HEK293 (cell line): ENCODE data around the gene MYH16.
A peak's percentile ranks its signal among the peaks of the same experiment; 100 is the strongest.

Source experiments
- CTCF ChIA-PET: fragments of 350-600 bp; formaldehyde crosslinking; extraction: SDS; loops from one replicate; lab custom pipeline; 2021; ENCODE audit warnings: antibody characterized with exemption; lab: Yijun Ruan, JAX
- POLR2A ChIA-PET: fragments of 300-600 bp; formaldehyde crosslinking; extraction: SDS; loops from one replicate; lab custom pipeline; 2020; ENCODE audit warnings: antibody characterized with exemption, inconsistent platforms; lab: Yijun Ruan, JAX
- H3K27ac ChIP-seq: fragments of 200-500 bp; sonication (Bioruptor generic); 2 replicates; pipeline ENCODE4 v1.5.1; 2014; ENCODE audit warnings: low read depth, low read length, control low read depth, inconsistent platforms; ENCODE audit errors: extremely low read depth
- H3K36me3 ChIP-seq, 2 experiments: fragments of 200-500 bp in 1 of 2; sonication (Bioruptor generic) in 1 of 2; 1 replicate in 1 of 2; 2 replicates in 1 of 2; pipeline ENCODE4 v1.5.1; 2014 to 2017; ENCODE audit warnings: inconsistent platforms in 2 of 2, low read length in 2 of 2; ENCODE audit not compliant: control insufficient read depth in 2 of 2, insufficient read depth in 1 of 2
- H3K4me1 ChIP-seq: fragments of 200-500 bp; sonication (Bioruptor generic); 2 replicates; pipeline ENCODE4 v1.5.1; 2014; ENCODE audit warnings: mild to moderate bottlenecking, low read length, inconsistent platforms; ENCODE audit not compliant: control insufficient read depth, insufficient read depth
- H3K4me3 ChIP-seq: 2 replicates; pipeline ENCODE4 v1.5.1; 2011; ENCODE audit warnings: low read depth, mild to moderate bottlenecking, control low read depth, low read length, moderate library complexity
- H3K9me3 ChIP-seq: fragments of 200-500 bp; sonication (Bioruptor generic); 2 replicates; pipeline ENCODE4 v1.5.1; 2014; ENCODE audit warnings: low read depth, low read length, inconsistent platforms; ENCODE audit not compliant: control insufficient read depth, insufficient read depth
- EGR2 ChIP-seq: fragments of 450-650 bp; formaldehyde crosslinking; IDR thresholded peaks from 2 replicates; pipeline ENCODE4 v1.5.1; 2016; ENCODE audit warnings: low read depth, missing biosample characterization, missing genetic modification characterization
- HOXA7 ChIP-seq: sonication (generic); formaldehyde crosslinking; IDR thresholded peaks from 2 replicates; pipeline ENCODE4 v1.8.1; 2022; ENCODE audit warnings: missing genetic modification reagents, borderline replicate concordance
- KLF1 ChIP-seq: fragments of 450-650 bp; formaldehyde crosslinking; IDR thresholded peaks from 2 replicates; pipeline ENCODE4 v1.5.1; 2016; ENCODE audit warnings: missing biosample characterization, missing genetic modification characterization
- OSR2 ChIP-seq: fragments of 450-650 bp; formaldehyde crosslinking; IDR thresholded peaks from 2 replicates; pipeline ENCODE4 v1.5.1; 2016; ENCODE audit warnings: missing biosample characterization, missing genetic modification characterization
- ZBTB17 ChIP-seq: fragments of 450-650 bp; formaldehyde crosslinking; IDR thresholded peaks from 2 replicates; pipeline ENCODE4 v1.5.1; 2016; ENCODE audit warnings: missing biosample characterization, missing genetic modification characterization
- ZFP37 ChIP-seq: fragments of 450-650 bp; formaldehyde crosslinking; IDR thresholded peaks from 2 replicates; pipeline ENCODE4 v1.5.1; 2016; ENCODE audit warnings: missing biosample characterization, missing genetic modification characterization
- ZNF112 ChIP-seq: fragments of 450-650 bp; formaldehyde crosslinking; IDR thresholded peaks from 2 replicates; pipeline ENCODE4 v1.5.0; 2017; ENCODE audit warnings: missing biosample characterization, missing genetic modification characterization
- ZNF121 ChIP-seq: fragments of 450-650 bp; formaldehyde crosslinking; IDR thresholded peaks from 2 replicates; pipeline ENCODE4 v1.5.1; 2016; ENCODE audit warnings: missing biosample characterization, missing genetic modification characterization
- ZNF202 ChIP-seq: fragments of 450-650 bp; formaldehyde crosslinking; IDR thresholded peaks from 2 replicates; pipeline ENCODE4 v1.5.1; 2016; ENCODE audit warnings: missing biosample characterization, missing genetic modification characterization, borderline replicate concordance
- ZNF423 ChIP-seq: fragments of 450-650 bp; formaldehyde crosslinking; IDR thresholded peaks from 2 replicates; pipeline ENCODE4 v1.5.1; 2016; ENCODE audit warnings: missing biosample characterization, missing genetic modification characterization
- ZNF529 ChIP-seq: fragments of 450-650 bp; formaldehyde crosslinking; IDR thresholded peaks from 2 replicates; pipeline ENCODE4 v1.5.1; 2017; ENCODE audit warnings: missing genetic modification characterization, missing biosample characterization; ENCODE audit not compliant: insufficient replicate concordance
- ZNF561 ChIP-seq: fragments of 450-650 bp; IDR thresholded peaks from 2 replicates; pipeline ENCODE4 v1.5.1; 2018; ENCODE audit warnings: missing biosample characterization, missing genetic modification characterization, borderline replicate concordance
- ZNF654 ChIP-seq: fragments of 450-650 bp; formaldehyde crosslinking; IDR thresholded peaks from 2 replicates; pipeline ENCODE4 v1.5.1; 2016; ENCODE audit warnings: low read depth, missing biosample characterization, missing genetic modification characterization
- ZNF660 ChIP-seq: fragments of 450-650 bp; IDR thresholded peaks from 2 replicates; pipeline ENCODE4 v1.5.1; 2018; ENCODE audit warnings: missing biosample characterization, mild to moderate bottlenecking, missing genetic modification characterization
- TF ChIP-seq, protein P1 (sequence below): fragments of 450-650 bp; formaldehyde crosslinking; IDR thresholded peaks from 2 replicates; pipeline ENCODE4 v1.5.1; 2016; ENCODE audit warnings: missing biosample characterization, missing genetic modification characterization
- TF ChIP-seq, protein P2 (sequence below): fragments of 450-650 bp; formaldehyde crosslinking; IDR thresholded peaks from 2 replicates; pipeline ENCODE4 v1.5.1; 2016; ENCODE audit warnings: missing biosample characterization, missing genetic modification characterization
- TF ChIP-seq, protein P3 (sequence below): fragments of 450-650 bp; formaldehyde crosslinking; IDR thresholded peaks from 2 replicates; pipeline ENCODE4 v1.5.1; 2016; ENCODE audit warnings: missing biosample characterization, missing genetic modification characterization
- TF ChIP-seq, protein P4 (sequence below): fragments of 450-650 bp; formaldehyde crosslinking; IDR thresholded peaks from 2 replicates; pipeline ENCODE4 v1.5.1; 2017; ENCODE audit warnings: missing biosample characterization, missing genetic modification characterization

Gene MYH16

DNA sequence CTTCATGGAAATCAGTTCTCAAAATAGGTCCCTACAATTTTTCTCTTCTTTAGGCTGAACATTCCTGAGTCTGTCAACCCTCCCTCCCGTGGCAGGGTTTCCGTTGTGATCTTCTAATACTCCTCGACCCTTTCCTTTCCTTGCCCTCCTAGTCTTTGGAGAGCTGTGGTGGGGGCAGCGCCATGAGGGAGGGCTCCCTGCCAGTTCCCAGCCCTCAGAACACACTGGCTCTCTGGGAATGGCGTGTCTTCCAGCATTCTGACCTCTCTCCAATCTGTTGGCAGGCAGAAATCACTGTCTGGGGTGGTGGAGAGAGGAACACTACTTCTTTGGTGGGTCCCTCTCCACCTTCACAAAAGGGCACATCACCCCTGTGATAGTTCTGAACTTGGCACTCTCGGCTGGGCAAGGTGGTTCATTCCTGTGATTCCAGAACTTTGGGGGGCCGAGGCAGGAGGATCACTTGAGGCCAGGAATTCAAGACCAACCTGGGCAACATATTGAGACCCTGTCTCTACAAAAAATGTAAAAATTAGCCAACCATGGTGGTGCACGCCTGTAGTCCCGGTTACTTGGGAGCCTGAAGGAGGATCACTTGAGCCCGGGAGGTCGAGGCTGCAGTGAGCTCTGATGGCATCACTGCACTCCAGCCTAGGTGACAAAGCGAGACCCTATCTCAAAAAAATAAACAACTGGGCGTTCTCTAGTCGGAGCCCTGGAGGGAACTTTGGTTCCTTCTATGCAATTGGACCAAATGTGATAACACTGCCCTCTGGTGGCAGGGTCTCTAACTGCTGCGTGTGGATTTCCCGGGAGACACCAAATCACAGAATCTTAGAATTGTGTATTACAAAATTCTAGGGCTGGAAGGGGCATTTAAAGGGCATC is 39.9 kb downstream of the MYH16 start:
- CTCF ChIA-PET = interaction anchor here (0.6 to 2.9 kb wide), 25 partner anchors 8 to 401 kb away, joined by 3 to 14 read pairs (median 3); no protein-coding TSS in a partner anchor
- no peaks in the 10 kb centered on the region for H3K4me1 ChIP-seq
- no peak overlapping the region for H3K4me3 ChIP-seq
- H3K36me3 ChIP-seq = no peaks in the 10 kb centered on the region
- TF ChIP-seq OSR2 (no peak), ZNF561 (0 out of 2 replicates have a peak, but pooled peaks have one; percentile 20), ZNF660 (tag by site-specific recombination) (peak; percentile 65), ZNF654 (tag by site-specific recombination) (peak; percentile 77), ZNF423 (no peak)
- TF ChIP-seq, protein P1, sequence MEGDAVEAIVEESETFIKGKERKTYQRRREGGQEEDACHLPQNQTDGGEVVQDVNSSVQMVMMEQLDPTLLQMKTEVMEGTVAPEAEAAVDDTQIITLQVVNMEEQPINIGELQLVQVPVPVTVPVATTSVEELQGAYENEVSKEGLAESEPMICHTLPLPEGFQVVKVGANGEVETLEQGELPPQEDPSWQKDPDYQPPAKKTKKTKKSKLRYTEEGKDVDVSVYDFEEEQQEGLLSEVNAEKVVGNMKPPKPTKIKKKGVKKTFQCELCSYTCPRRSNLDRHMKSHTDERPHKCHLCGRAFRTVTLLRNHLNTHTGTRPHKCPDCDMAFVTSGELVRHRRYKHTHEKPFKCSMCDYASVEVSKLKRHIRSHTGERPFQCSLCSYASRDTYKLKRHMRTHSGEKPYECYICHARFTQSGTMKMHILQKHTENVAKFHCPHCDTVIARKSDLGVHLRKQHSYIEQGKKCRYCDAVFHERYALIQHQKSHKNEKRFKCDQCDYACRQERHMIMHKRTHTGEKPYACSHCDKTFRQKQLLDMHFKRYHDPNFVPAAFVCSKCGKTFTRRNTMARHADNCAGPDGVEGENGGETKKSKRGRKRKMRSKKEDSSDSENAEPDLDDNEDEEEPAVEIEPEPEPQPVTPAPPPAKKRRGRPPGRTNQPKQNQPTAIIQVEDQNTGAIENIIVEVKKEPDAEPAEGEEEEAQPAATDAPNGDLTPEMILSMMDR (tag by site-specific recombination) = peak; percentile 56
- TF ChIP-seq, protein P2, sequence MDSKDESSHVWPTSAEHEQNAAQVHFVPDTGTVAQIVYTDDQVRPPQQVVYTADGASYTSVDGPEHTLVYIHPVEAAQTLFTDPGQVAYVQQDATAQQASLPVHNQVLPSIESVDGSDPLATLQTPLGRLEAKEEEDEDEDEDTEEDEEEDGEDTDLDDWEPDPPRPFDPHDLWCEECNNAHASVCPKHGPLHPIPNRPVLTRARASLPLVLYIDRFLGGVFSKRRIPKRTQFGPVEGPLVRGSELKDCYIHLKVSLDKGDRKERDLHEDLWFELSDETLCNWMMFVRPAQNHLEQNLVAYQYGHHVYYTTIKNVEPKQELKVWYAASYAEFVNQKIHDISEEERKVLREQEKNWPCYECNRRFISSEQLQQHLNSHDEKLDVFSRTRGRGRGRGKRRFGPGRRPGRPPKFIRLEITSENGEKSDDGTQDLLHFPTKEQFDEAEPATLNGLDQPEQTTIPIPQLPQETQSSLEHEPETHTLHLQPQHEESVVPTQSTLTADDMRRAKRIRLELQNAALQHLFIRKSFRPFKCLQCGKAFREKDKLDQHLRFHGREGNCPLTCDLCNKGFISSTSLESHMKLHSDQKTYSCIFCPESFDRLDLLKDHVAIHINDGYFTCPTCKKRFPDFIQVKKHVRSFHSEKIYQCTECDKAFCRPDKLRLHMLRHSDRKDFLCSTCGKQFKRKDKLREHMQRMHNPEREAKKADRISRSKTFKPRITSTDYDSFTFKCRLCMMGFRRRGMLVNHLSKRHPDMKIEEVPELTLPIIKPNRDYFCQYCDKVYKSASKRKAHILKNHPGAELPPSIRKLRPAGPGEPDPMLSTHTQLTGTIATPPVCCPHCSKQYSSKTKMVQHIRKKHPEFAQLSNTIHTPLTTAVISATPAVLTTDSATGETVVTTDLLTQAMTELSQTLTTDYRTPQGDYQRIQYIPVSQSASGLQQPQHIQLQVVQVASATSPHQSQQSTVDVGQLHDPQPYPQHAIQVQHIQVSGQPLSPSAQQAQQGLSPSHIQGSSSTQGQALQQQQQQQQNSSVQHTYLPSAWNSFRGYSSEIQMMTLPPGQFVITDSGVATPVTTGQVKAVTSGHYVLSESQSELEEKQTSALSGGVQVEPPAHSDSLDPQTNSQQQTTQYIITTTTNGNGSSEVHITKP (tag by site-specific recombination) = 0 out of 2 replicates have a peak, but pooled peaks have one; percentile 10
- TF ChIP-seq, all 188 proteins: peak for 5
- Histone ChIP-seq H3K27ac (no peak overlapping the region), H3K9me3 (no peaks in the 10 kb centered on the region)
- POLR2A ChIA-PET = no interaction called here

DNA sequence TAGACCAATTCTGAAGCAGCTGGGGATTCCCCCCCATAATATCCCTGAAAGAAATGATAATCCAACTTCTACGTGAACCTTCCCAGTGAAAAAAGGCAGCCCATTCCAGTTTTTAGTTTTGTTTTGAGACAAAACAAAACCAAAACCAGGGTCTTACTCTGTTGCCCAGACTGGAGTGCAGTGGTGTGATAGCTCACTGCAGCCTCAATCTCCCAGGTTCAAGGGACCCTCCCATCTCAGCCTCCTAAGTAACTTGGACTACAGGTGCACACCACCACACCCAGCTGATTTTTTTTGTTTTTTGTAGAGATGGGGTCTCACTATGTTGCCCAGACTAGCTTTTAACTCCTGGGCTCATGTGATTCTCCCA is 40.5 kb downstream of the MYH16 start:
- no peaks in the 10 kb centered on the region for H3K4me1 ChIP-seq
- H3K9me3 ChIP-seq = no peaks in the 10 kb centered on the region
- H3K27ac ChIP-seq = no peak overlapping the region
- ChIA-PET POLR2A (interaction anchor here (0.6 kb wide), 1 partner anchor 864 kb away, joined by 6 read pairs; the partner anchor contains the start of gene GPC2), CTCF (interaction anchor here (0.6 to 2.9 kb wide), 22 partner anchors 8 to 401 kb away, joined by 3 to 12 read pairs (median 4); no protein-coding TSS in a partner anchor)
- H3K4me3 ChIP-seq = no peak overlapping the region
- H3K36me3 ChIP-seq = no peaks in the 10 kb centered on the region
- no peak for TF ChIP-seq ZBTB17
- peak; percentile 94 for TF ChIP-seq ZNF121

DNA sequence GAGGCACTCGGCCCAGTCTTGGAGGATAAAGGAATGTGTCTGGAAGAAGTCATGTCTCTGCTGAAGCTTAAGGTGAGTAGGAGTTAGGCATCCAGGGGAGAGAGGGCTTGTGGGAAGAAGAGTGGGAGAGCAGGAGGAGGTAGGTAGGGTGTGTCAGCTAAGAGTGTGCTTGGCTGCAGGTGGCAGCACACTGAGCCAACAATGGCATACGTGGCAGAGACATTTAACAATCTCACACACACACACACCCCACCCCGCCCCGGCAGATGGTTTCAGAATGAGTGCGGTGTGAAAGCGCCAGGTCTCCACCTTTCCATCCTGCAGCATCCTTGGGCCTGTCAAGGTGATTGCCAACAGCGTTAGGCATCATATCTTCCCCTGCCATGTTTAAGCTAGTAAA is 41.9 kb downstream of the MYH16 start:
- H3K4me1 ChIP-seq = no peaks in the 10 kb centered on the region
- no peak overlapping the region for H3K4me3 ChIP-seq
- ChIA-PET CTCF (interaction anchor here (0.6 to 2.9 kb wide), 3 partner anchors 15 to 287 kb away, joined by 3 to 12 read pairs (median 3); no protein-coding TSS in a partner anchor), POLR2A (interaction anchor here (1.4 kb wide), 1 partner anchor 11 kb away, joined by 4 read pairs; the partner anchor contains the start of gene ARPC1A)
- no peaks in the 10 kb centered on the region for H3K9me3 ChIP-seq
- H3K27ac ChIP-seq = no peak overlapping the region
- H3K36me3 ChIP-seq = no peaks in the 10 kb centered on the region
- TF ChIP-seq HOXA7 (CRISPR knock-in tag) = no peak
- peak; percentile 97 for TF ChIP-seq EGR2 (tag by site-specific recombination)
- peak; percentile 80 for TF ChIP-seq KLF1 (tag by site-specific recombination)
- no peak for TF ChIP-seq ZNF529 (tag by site-specific recombination)
- TF ChIP-seq, protein P3, sequence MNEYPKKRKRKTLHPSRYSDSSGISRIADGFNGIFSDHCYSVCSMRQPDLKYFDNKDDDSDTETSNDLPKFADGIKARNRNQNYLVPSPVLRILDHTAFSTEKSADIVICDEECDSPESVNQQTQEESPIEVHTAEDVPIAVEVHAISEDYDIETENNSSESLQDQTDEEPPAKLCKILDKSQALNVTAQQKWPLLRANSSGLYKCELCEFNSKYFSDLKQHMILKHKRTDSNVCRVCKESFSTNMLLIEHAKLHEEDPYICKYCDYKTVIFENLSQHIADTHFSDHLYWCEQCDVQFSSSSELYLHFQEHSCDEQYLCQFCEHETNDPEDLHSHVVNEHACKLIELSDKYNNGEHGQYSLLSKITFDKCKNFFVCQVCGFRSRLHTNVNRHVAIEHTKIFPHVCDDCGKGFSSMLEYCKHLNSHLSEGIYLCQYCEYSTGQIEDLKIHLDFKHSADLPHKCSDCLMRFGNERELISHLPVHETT (tag by site-specific recombination) = no peak
- TF ChIP-seq, protein P1 (tag by site-specific recombination) = 0 out of 2 replicates have a peak, but pooled peaks have one; percentile 17
- no peak for TF ChIP-seq ZNF112 (tag by site-specific recombination)
- TF ChIP-seq ZNF202 (tag by site-specific recombination) = no peak
- TF ChIP-seq ZFP37 (tag by site-specific recombination) = no peak
- TF ChIP-seq, protein P4, sequence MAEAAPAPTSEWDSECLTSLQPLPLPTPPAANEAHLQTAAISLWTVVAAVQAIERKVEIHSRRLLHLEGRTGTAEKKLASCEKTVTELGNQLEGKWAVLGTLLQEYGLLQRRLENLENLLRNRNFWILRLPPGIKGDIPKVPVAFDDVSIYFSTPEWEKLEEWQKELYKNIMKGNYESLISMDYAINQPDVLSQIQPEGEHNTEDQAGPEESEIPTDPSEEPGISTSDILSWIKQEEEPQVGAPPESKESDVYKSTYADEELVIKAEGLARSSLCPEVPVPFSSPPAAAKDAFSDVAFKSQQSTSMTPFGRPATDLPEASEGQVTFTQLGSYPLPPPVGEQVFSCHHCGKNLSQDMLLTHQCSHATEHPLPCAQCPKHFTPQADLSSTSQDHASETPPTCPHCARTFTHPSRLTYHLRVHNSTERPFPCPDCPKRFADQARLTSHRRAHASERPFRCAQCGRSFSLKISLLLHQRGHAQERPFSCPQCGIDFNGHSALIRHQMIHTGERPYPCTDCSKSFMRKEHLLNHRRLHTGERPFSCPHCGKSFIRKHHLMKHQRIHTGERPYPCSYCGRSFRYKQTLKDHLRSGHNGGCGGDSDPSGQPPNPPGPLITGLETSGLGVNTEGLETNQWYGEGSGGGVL (tag by site-specific recombination) = no peak
